Measurements from ENCODE around the gene SH3GL3.

DNA sequence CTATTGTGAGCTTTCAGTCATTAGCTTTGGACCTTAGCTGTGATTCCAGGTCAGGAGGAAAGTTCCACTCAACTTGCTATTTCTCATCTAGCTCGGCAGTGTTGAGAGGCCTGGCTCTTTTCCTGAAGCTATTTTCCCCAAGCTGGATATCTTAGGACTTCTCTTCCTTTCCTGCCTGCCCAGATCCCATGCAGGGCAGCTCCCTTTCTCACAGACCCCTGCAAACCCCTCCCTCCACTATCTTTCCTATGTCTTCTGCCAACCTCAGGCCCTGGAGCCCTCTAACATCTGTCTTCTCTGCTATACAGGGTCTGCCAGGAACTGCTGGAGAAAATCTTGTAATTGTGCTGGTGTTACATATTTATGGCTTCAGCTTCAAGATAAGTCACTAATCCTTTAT, 49.6 kb downstream of the SH3GL3 start:
- no peak for TF ChIP-seq POLR2A (IDR thresholded peaks at IDR 0.05)
- TF ChIP-seq, protein P1, sequence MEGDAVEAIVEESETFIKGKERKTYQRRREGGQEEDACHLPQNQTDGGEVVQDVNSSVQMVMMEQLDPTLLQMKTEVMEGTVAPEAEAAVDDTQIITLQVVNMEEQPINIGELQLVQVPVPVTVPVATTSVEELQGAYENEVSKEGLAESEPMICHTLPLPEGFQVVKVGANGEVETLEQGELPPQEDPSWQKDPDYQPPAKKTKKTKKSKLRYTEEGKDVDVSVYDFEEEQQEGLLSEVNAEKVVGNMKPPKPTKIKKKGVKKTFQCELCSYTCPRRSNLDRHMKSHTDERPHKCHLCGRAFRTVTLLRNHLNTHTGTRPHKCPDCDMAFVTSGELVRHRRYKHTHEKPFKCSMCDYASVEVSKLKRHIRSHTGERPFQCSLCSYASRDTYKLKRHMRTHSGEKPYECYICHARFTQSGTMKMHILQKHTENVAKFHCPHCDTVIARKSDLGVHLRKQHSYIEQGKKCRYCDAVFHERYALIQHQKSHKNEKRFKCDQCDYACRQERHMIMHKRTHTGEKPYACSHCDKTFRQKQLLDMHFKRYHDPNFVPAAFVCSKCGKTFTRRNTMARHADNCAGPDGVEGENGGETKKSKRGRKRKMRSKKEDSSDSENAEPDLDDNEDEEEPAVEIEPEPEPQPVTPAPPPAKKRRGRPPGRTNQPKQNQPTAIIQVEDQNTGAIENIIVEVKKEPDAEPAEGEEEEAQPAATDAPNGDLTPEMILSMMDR (IDR thresholded peaks at IDR 0.05) = no peak
